Measurements from ENCODE around the gene FOXA1. TPM values are rescaled to one million over a fixed set of nuclear protein-coding genes. Genes with fewer than 3 reads are reported as not detected.

Gene FOXA1
- total RNA-seq, 4 donors from 2014 or later = not detected

DNA sequence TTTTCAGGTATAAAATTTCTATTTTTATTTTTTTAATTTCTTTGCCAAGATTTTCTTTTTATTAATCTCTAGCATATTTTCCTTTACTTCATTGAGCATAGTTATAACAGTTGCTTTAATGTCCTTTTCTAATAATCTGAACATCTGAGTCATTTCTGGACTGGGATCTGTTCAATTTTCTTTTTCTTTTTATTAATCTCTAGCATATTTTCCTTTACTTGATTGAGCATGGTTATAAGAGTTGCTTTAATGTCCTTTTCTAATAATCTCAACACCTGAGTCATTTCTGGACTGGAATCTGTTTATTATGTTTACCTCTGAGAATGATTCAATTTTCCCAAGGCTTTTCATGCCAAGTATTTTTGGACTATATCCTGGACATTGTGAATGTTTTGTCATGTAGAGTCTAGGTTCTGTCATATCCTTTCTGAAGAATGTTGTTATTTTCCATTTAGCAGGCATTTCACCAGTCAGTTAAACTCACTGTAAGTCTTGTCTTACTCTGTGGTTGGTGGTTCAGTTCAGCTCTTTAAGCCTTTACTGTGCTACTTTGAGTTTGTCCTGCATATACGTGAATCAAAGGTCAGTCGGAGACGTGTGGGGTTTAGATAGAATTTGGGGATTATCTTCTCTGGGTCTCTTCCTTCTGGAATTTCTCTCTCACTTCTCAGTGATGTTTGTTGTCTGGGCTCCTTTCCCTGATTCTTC, 20.7 kb upstream of the FOXA1 start:
- Histone ChIP-seq H3K4me3 (no peak overlapping the region), H3K9me3 (no peaks in the 10 kb centered on the region), H3K27ac (no peak overlapping the region), H3K4me1 (no peaks in the 10 kb centered on the region), H3K27me3 (no peaks in the 10 kb centered on the region), H3K36me3 (no peaks in the 10 kb centered on the region)
- TF ChIP-seq, protein P1, sequence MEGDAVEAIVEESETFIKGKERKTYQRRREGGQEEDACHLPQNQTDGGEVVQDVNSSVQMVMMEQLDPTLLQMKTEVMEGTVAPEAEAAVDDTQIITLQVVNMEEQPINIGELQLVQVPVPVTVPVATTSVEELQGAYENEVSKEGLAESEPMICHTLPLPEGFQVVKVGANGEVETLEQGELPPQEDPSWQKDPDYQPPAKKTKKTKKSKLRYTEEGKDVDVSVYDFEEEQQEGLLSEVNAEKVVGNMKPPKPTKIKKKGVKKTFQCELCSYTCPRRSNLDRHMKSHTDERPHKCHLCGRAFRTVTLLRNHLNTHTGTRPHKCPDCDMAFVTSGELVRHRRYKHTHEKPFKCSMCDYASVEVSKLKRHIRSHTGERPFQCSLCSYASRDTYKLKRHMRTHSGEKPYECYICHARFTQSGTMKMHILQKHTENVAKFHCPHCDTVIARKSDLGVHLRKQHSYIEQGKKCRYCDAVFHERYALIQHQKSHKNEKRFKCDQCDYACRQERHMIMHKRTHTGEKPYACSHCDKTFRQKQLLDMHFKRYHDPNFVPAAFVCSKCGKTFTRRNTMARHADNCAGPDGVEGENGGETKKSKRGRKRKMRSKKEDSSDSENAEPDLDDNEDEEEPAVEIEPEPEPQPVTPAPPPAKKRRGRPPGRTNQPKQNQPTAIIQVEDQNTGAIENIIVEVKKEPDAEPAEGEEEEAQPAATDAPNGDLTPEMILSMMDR (IDR thresholded peaks at IDR 0.05) = no peak
- DNase-seq = no peak
- intact Hi-C loops (cut with DNase I; ENCODE audit: low total_unique reads) = no loop called here

DNA sequence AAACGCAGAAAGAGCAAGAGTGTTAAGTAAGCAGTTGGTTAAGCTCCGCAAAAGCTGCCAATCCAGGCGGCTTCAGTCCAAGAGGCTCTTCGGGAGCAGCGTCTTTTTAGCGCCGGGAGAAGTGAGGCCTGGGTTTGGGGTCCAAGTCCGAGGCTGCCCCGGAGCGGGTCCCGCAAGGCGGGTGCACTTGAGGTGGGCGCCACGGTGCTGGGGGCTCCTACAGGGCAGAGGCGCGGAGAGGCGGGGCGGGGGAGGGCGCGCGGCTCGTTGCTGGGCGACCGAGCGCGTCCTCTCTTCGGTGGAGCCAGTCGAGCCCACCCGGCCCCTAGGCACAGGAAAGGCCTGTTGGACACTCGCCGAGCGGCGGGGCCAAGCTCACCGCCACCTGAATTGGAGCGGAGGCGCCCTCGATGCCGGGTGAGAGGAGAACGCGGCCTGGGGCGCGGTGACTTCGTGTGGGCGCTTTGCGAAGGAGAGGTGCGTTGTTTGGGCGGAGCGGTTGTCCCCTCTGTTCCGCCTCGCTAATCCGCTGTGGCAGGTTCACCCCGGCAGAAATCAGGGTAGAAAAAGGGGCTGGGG, 16.0 kb upstream of the FOXA1 start:
- TF ChIP-seq, protein P1 (IDR thresholded peaks at IDR 0.05) = no peak
- TF ChIP-seq POLR2A (IDR thresholded peaks at IDR 0.05) = no peak
- no peak overlapping the region for H3K4me3 ChIP-seq
- no peak for DNase-seq
- H3K27ac ChIP-seq = no peak overlapping the region
- no peaks in the 10 kb centered on the region for H3K36me3 ChIP-seq
- no peaks in the 10 kb centered on the region for H3K4me1 ChIP-seq
- no peaks in the 10 kb centered on the region for H3K9me3 ChIP-seq
- intact Hi-C loops (cut with DNase I; ENCODE audit: low total_unique reads) = no loop called here
- H3K27me3 ChIP-seq = peaks cover 0 to 2% of the 10 kb centered on the region in 2 donors

DNA sequence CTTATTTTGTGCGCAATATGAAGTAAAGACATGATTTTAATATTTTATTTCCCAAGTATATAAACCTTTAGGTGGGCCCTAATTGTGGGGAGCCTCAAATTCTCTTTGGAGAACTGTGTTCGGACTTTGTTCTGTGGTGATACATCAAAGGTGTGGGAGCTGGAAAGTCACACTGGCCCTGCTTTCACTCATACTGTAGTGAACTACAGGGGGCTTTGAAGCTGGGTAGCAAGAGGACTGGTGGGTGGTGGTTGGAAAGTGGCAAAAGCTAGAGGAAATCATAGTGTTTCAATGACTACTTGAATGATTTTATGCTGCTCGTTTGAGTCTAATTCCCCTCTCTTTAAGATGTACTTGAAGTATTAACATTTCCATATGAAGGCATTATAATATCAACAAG, 13.6 kb upstream of the FOXA1 start:
- H3K4me1 ChIP-seq = no peaks in the 10 kb centered on the region
- no peak overlapping the region for H3K27ac ChIP-seq
- H3K4me3 ChIP-seq = no peak overlapping the region
- H3K36me3 ChIP-seq = no peaks in the 10 kb centered on the region
- no peaks in the 10 kb centered on the region for H3K9me3 ChIP-seq
- no peak for DNase-seq
- intact Hi-C loops (cut with DNase I; ENCODE audit: low total_unique reads) = no loop called here
- TF ChIP-seq, protein P1 (IDR thresholded peaks at IDR 0.05) = no peak
- TF ChIP-seq POLR2A (IDR thresholded peaks at IDR 0.05) = no peak
- H3K27me3 ChIP-seq = peaks cover 0 to 2% of the 10 kb centered on the region in 2 donors

DNA sequence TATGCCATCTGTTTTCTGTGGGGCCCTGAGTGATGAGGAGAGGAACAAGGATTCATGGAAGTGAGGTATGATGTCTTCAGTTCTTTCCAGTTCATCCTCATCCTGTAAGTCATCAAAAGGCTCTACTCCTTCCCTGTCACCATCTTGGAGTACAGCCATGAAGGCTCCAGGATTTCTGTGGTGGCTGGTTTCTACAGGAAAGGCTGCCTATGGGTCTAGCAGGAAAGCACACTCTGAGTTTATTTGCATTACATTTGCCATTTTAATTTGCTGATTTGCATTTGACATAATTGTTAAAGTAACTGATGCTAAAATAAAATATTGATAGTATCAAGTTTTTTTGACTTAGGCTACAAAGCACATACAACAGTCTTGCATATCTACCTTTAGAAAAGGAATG, 11.6 kb upstream of the FOXA1 start:
- Histone ChIP-seq H3K36me3 (no peaks in the 10 kb centered on the region), H3K4me1 (no peaks in the 10 kb centered on the region), H3K9me3 (no peaks in the 10 kb centered on the region), H3K4me3 (no peak overlapping the region), H3K27ac (no peak overlapping the region), H3K27me3 (peaks cover 0 to 16% of the 10 kb centered on the region in 2 donors)
- no peak for DNase-seq
- TF ChIP-seq, protein P1 (IDR thresholded peaks at IDR 0.05) = no peak
- no peak for TF ChIP-seq POLR2A (IDR thresholded peaks at IDR 0.05)
- intact Hi-C loops (cut with DNase I; ENCODE audit: low total_unique reads) = no loop called here

DNA sequence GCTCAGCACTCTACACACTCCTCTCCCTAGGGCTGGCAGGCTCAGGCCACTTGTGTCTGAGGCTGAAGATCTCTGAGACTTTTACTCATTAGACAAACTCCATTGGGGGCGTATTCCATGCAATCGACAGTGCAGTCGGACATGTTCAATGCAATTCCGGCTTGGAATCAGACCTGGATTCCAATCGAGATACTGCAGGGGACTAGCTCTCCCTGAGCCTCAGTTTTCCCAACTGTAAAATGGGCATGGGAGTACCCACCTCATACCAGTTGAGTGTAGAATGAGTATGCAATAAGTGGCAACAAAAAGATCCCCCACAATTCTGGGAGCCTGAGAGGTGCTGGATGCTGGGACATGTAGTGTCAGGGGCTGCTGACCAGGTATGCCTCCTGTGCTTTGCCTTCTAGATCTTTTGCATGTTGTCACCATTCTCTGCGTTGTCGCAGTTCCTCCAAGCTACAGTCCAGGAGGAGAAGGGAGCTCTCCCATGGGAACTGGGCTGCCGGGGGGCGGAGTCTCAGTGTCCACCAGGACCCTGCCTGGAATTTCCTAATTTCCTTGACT, 8.7 kb upstream of the FOXA1 start:
- no peak for DNase-seq
- H3K27ac ChIP-seq = no peak overlapping the region
- no peak overlapping the region for H3K4me3 ChIP-seq
- H3K4me1 ChIP-seq = no peaks in the 10 kb centered on the region
- H3K9me3 ChIP-seq = no peaks in the 10 kb centered on the region
- intact Hi-C loops (cut with DNase I; ENCODE audit: low total_unique reads) = no loop called here
- H3K27me3 ChIP-seq = peaks cover 3 to 41% of the 10 kb centered on the region in 2 donors
- no peaks in the 10 kb centered on the region for H3K36me3 ChIP-seq
- TF ChIP-seq, protein P1 (IDR thresholded peaks at IDR 0.05) = no peak
- TF ChIP-seq POLR2A (IDR thresholded peaks at IDR 0.05) = no peak

Measured in uterus (tissue), 4 donors.